ENCODE data around the gene UBE3B.

UBE3B gene

GRCh38 chr12:109578330-109578927, 101.0 kb downstream of the UBE3B start:
- no peak for DNase-seq

GRCh38 chr12:109579639-109580038, 102.2 kb downstream of the UBE3B start:
- DNase-seq, result no peak

- no peak for DNase-seq
Measured at GRCh38 chr12:109580272-109580671, 102.8 kb downstream of the UBE3B start.

DNA sequence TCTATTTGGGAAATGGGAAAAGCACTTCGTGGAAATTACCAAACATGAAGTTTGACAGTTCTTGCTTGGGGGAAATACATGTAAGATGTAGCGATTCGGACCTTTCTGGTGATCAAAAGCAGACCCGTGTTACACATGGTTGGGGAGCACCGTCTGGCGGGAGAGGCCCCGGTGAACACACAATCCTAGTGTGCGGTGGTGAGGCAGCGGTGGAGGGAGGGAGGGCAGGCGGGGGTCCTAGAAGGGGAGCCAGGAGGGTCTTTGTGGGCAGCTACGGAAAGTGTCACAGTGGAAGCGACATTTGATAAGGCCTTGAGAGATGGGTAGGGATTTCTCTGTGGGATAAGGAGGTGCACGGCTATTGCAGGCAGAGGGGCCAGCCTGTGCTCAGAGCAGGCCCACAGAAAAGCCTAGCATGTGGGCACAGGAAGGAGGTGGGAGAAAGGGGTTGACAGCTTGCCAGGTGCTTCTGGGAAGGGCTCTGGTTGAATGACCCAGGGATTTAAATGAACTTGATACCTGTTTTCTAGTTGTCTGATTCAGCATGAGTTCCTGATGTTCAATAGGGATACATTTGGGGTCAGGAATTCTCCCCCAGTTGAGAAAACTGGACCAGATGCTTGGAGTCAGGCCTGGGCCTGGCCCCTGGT, 103.4 kb downstream of the UBE3B start:
- no peak for DNase-seq

GRCh38 chr12:109581334-109581691, 103.9 kb downstream of the UBE3B start:
- no peak for DNase-seq

DNA sequence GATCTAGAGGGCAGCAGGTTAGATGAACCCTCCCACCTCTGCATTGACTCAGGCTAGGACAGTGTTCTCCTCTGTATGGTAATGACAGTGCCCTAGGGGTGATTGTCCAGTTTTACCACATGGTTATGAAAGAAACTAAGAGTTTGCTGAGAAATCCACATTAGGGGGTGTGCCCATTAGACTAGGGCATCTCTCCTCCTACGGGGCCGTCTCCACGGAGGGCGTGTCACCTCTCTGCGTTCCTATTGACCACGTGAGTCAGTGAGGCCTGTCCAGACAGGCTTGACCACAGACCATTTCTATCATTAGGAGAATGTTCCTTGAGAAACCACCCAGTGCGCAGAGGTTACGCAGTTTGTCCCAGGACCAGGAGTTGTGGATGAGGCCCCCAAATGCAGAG, 104.4 kb downstream of the UBE3B start:
- DNase-seq, result no peak

DNA sequence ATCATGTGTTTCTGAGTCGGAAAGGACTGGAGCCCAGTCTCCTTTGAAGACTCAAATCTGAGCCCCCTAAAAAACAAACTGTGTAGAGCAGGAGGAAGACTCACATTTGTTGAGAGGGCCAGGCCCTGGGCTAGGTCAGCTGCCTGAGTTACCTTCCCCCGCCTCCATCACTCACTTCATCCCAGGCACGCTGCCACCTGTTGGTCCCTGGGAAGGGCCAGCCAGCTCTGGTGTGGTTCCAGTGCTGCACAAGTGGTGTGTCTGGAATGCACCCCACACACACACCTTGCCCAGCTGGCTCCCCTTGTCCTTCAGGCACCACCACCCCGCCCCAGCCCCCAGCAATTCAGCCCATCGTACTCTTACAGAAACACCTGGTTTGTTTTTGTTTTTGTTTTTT, 105.2 kb downstream of the UBE3B start:
- DNase-seq, result no peak

GRCh38 chr12:109583733-109584132, 106.3 kb downstream of the UBE3B start:
- no peak for DNase-seq
